HL-60 (cell line): ENCODE results near the gene NNT.
"Not testable (repeated sequence)": the region's sequence is repeated elsewhere in the genome, so short reads cannot be mapped to it uniquely, and the experiment has no call there.

Experiments used
- DNase-seq, 2 experiments: peaks; one replicate each; pipeline ENCODE4 v3.0.0-alpha.2; 2010 to 2020; ENCODE audit warnings: low read depth in 1 of 2, low spot score in 1 of 2
- H3K27ac ChIP-seq: fragments of 250-450 bp; sonication (Bioruptor Pico); replicated peaks from 2 replicates; pipeline ENCODE4 v1.5.1; 2020; ENCODE audit warnings: mild to moderate bottlenecking, moderate library complexity
- H3K27me3 ChIP-seq: fragments of 250-450 bp; sonication (Bioruptor Pico); 2 replicates; pipeline ENCODE4 v1.5.1; 2021; ENCODE audit warnings: mild to moderate bottlenecking, moderate library complexity; ENCODE audit not compliant: insufficient read depth, poor library complexity, severe bottlenecking
- H3K4me3 ChIP-seq: replicated peaks from 2 replicates; pipeline ENCODE4 v1.5.1; 2011; ENCODE audit warnings: mild to moderate bottlenecking, control low read depth, low read length; ENCODE audit not compliant: insufficient read depth
- CTCF ChIP-seq: IDR thresholded peaks from one replicate; pipeline ENCODE4 v1.5.1; 2011; ENCODE audit warnings: low read length, control low read depth, inconsistent platforms; ENCODE audit not compliant: insufficient read depth
- GABPA ChIP-seq: IDR thresholded peaks from 2 replicates; pipeline ENCODE4 v1.6.1; 2012; ENCODE audit warnings: low read depth
- POLR2AphosphoS5 ChIP-seq: IDR thresholded peaks from 2 replicates; pipeline ENCODE4 v1.6.1; 2012; ENCODE audit warnings: low read depth
- REST ChIP-seq: IDR thresholded peaks from 2 replicates; pipeline ENCODE4 v1.6.1; 2012; ENCODE audit warnings: low read depth; ENCODE audit not compliant: insufficient replicate concordance
- SPI1 ChIP-seq: IDR thresholded peaks from 2 replicates; pipeline ENCODE4 v1.6.1; 2012; ENCODE audit warnings: low read depth, mild to moderate bottlenecking, borderline replicate concordance

The NNT gene

GRCh38 chr5:43572357-43572756, 30.6 kb upstream of the NNT start:
- Histone ChIP-seq H3K27ac (no peak overlapping the region), H3K4me3 (no peak overlapping the region), H3K27me3 (no peaks in the 10 kb centered on the region)
- TF ChIP-seq POLR2AphosphoS5 (no peak), SPI1 (no peak), CTCF (no peak), REST (no peak), GABPA (no peak)
- no peak for DNase-seq

- DNase-seq = no peak
- H3K27ac ChIP-seq = no peak overlapping the region
- no peak overlapping the region for H3K4me3 ChIP-seq
- TF ChIP-seq CTCF (no peak), GABPA (no peak), REST (no peak), POLR2AphosphoS5 (no peak), SPI1 (no peak)
- H3K27me3 ChIP-seq = no peaks in the 10 kb centered on the region
Measured at GRCh38 chr5:43573058-43573457, 29.9 kb upstream of the NNT start.

- not testable (repeated sequence) for DNase-seq, H3K27ac ChIP-seq, H3K4me3 ChIP-seq, H3K27me3 ChIP-seq
Measured at GRCh38 chr5:43580402-43581210, 22.4 kb upstream of the NNT start.

- DNase-seq = no peak
- TF ChIP-seq POLR2AphosphoS5 (no peak), SPI1 (no peak), REST (no peak), GABPA (no peak), CTCF (no peak)
- Histone ChIP-seq H3K27me3 (no peaks in the 10 kb centered on the region), H3K4me3 (no peak overlapping the region), H3K27ac (no peak overlapping the region)
Measured at GRCh38 chr5:43581398-43581797, 21.6 kb upstream of the NNT start.
